Neural progenitor cell (in vitro differentiated cells): Measurements from ENCODE around the gene KCTD15. TPM values are rescaled to one million over a fixed set of nuclear protein-coding genes. Genes with fewer than 3 reads are reported as not detected.

ENCODE experiments used
- DNase-seq: peaks from one replicate; pipeline ENCODE4 v3.0.0-alpha.2; 2016; ENCODE audit warnings: low spot score
- H2AFZ ChIP-seq: fragments of 200-600 bp; sonication (generic); replicated peaks from 2 replicates; pipeline ENCODE4 v1.6.1; 2016; ENCODE audit warnings: antibody characterized with exemption
- H3F3A ChIP-seq: fragments of 200-600 bp; sonication (generic); 2 replicates; pipeline ENCODE4 v1.6.1; 2016; ENCODE audit warnings: antibody characterized with exemption, low read depth
- H3K27ac ChIP-seq: fragments of 200-600 bp; sonication (generic); 2 replicates; pipeline ENCODE4 v1.5.1; 2016; ENCODE audit warnings: mild to moderate bottlenecking
- H3K27me3 ChIP-seq: fragments of 200-600 bp; sonication (generic); 2 replicates; pipeline ENCODE4 v1.6.1; 2016; ENCODE audit warnings: mild to moderate bottlenecking, moderate library complexity
- H3K36me3 ChIP-seq: fragments of 200-600 bp; sonication (generic); 2 replicates; pipeline ENCODE4 v1.5.1; 2016
- H3K4me1 ChIP-seq: fragments of 200-600 bp; sonication (generic); 2 replicates; pipeline ENCODE4 v1.6.1; 2016; ENCODE audit warnings: mixed run types
- H3K4me2 ChIP-seq: fragments of 200-600 bp; sonication (generic); 2 replicates; pipeline ENCODE4 v1.6.1; 2016
- H3K4me3 ChIP-seq: fragments of 200-600 bp; sonication (generic); 2 replicates; pipeline ENCODE4 v1.5.1; 2016
- H3K79me2 ChIP-seq: fragments of 200-600 bp; sonication (generic); 2 replicates; pipeline ENCODE4 v1.6.1; 2016; ENCODE audit warnings: low read depth
- H3K9ac ChIP-seq: fragments of 200-600 bp; sonication (generic); 2 replicates; pipeline ENCODE4 v1.6.1; 2016
- H3K9me3 ChIP-seq: fragments of 200-600 bp; sonication (generic); 2 replicates; pipeline ENCODE4 v1.5.1; 2016; ENCODE audit warnings: low read depth
- H4K20me1 ChIP-seq: fragments of 200-600 bp; sonication (generic); 2 replicates; pipeline ENCODE4 v1.6.1; 2016; ENCODE audit warnings: low read depth
- H3K27ac Mint-ChIP-seq: 3 replicates; pipeline ENCODE4 v1.8.0; 2021; ENCODE audit warnings: mixed read lengths
- H3K27me3 Mint-ChIP-seq: 2 replicates; pipeline ENCODE4 v1.8.0; 2022; ENCODE audit warnings: low read depth, mild to moderate bottlenecking, inconsistent platforms, moderate library complexity, mixed read lengths; ENCODE audit not compliant: insufficient read depth
- H3K36me3 Mint-ChIP-seq: 3 replicates; pipeline ENCODE4 v1.8.0; 2021; ENCODE audit warnings: mixed read lengths
- H3K4me1 Mint-ChIP-seq: 3 replicates; pipeline ENCODE4 v1.8.0; 2021; ENCODE audit warnings: mixed read lengths
- H3K4me3 Mint-ChIP-seq: 3 replicates; pipeline ENCODE4 v1.8.0; 2021; ENCODE audit warnings: mild to moderate bottlenecking, moderate library complexity, mixed read lengths
- H3K9me3 Mint-ChIP-seq: 3 replicates; pipeline ENCODE4 v1.8.0; 2020; ENCODE audit warnings: mixed read lengths
- CTCF ChIP-seq: fragments of 200-600 bp; sonication (generic); IDR thresholded peaks from 2 replicates; pipeline ENCODE4 v1.5.1; 2017; ENCODE audit warnings: antibody characterized with exemption, mild to moderate bottlenecking
- EZH2 ChIP-seq: fragments of 200-600 bp; sonication (generic); IDR thresholded peaks from 2 replicates; pipeline ENCODE4 v1.6.1; 2017; ENCODE audit warnings: antibody characterized with exemption, mild to moderate bottlenecking, moderate library complexity
- EZH2phosphoT487 ChIP-seq: fragments of 200-600 bp; sonication (generic); IDR thresholded peaks from 2 replicates; pipeline ENCODE4 v1.6.1; 2017; ENCODE audit warnings: antibody characterized with exemption
- total RNA-seq: library from RNA; depleted of rRNA; stranded (reverse); fragments of >200 nt; gene quantifications from 2 replicates; pipeline ENCODE4 v1.2.3, GENCODE V29; 2015; ENCODE audit warnings: low replicate concordance

Gene KCTD15
- total RNA-seq, 1 donor from 2014 or later, result 26.4 TPM

GRCh38 chr19:33771384-33772101 is 25.1 kb upstream of the KCTD15 start:
- H3K4me3 Mint-ChIP-seq, result no peak overlapping the region
- DNase-seq, result peak; percentile 80
- H3K9me3 Mint-ChIP-seq, result no peaks in the 10 kb centered on the region
- H3K27me3 Mint-ChIP-seq, result peaks cover 16% of the 10 kb centered on the region
- H3K27ac Mint-ChIP-seq, result no peak overlapping the region
- H3K27me3 ChIP-seq, result no peaks in the 10 kb centered on the region
- H3K9ac ChIP-seq, result no peak overlapping the region
- peaks cover 34% of the 10 kb centered on the region for H4K20me1 ChIP-seq
- no peaks in the 10 kb centered on the region for H3K36me3 ChIP-seq
- H3K4me1 ChIP-seq, result no peaks in the 10 kb centered on the region
- no peaks in the 10 kb centered on the region for H3K9me3 ChIP-seq
- no peak overlapping the region for H3K4me2 ChIP-seq
- TF ChIP-seq EZH2 (no peak), CTCF (peak; percentile 82), EZH2phosphoT487 (no peak)
- H2AFZ ChIP-seq, result no peak overlapping the region
- H3K27ac ChIP-seq, result no peak overlapping the region
- no peaks in the 10 kb centered on the region for H3K79me2 ChIP-seq
- H3K4me3 ChIP-seq, result no peak overlapping the region
- H3K36me3 Mint-ChIP-seq, result no peaks in the 10 kb centered on the region
- no peaks in the 10 kb centered on the region for H3F3A ChIP-seq
- no peaks in the 10 kb centered on the region for H3K4me1 Mint-ChIP-seq

GRCh38 chr19:33772102-33772857 is 24.4 kb upstream of the KCTD15 start:
- Histone ChIP-seq H3K9ac (no peak overlapping the region), H3K79me2 (no peaks in the 10 kb centered on the region), H3K9me3 (no peaks in the 10 kb centered on the region), H3K27ac (no peak overlapping the region), H4K20me1 (peaks cover 28% of the 10 kb centered on the region), H3F3A (no peaks in the 10 kb centered on the region), H3K4me2 (no peak overlapping the region), H3K4me3 (no peak overlapping the region), H2AFZ (no peak overlapping the region), H3K36me3 (no peaks in the 10 kb centered on the region), H3K4me1 (no peaks in the 10 kb centered on the region), H3K27me3 (no peaks in the 10 kb centered on the region)
- H3K4me3 Mint-ChIP-seq, result no peak overlapping the region
- no peaks in the 10 kb centered on the region for H3K9me3 Mint-ChIP-seq
- no peaks in the 10 kb centered on the region for H3K36me3 Mint-ChIP-seq
- H3K27me3 Mint-ChIP-seq, result peaks cover 16% of the 10 kb centered on the region
- no peak for DNase-seq
- H3K4me1 Mint-ChIP-seq, result no peaks in the 10 kb centered on the region
- H3K27ac Mint-ChIP-seq, result no peak overlapping the region
- no peak for TF ChIP-seq EZH2phosphoT487
- no peak for TF ChIP-seq EZH2
- no peak for TF ChIP-seq CTCF

GRCh38 chr19:33772858-33773180 is 23.9 kb upstream of the KCTD15 start:
- no peaks in the 10 kb centered on the region for H3K27me3 ChIP-seq

More at GRCh38 chr19:33772858-33773180, 23.9 kb upstream of the KCTD15 start:
- Histone ChIP-seq H3K36me3 (no peaks in the 10 kb centered on the region), H2AFZ (no peak overlapping the region), H4K20me1 (peaks cover 24% of the 10 kb centered on the region), H3K4me2 (no peak overlapping the region), H3K79me2 (no peaks in the 10 kb centered on the region), H3K27ac (no peak overlapping the region), H3K4me3 (no peak overlapping the region), H3K4me1 (no peaks in the 10 kb centered on the region), H3K9me3 (no peaks in the 10 kb centered on the region), H3F3A (no peaks in the 10 kb centered on the region), H3K9ac (no peak overlapping the region)
- Mint-ChIP-seq H3K9me3 (no peaks in the 10 kb centered on the region), H3K27me3 (peaks cover 11% of the 10 kb centered on the region), H3K4me3 (no peak overlapping the region), H3K27ac (no peak overlapping the region), H3K36me3 (no peaks in the 10 kb centered on the region), H3K4me1 (no peaks in the 10 kb centered on the region)
- no peak for DNase-seq
- no peak for TF ChIP-seq EZH2
- no peak for TF ChIP-seq CTCF
- no peak for TF ChIP-seq EZH2phosphoT487
